ENCODE results near the gene TPO. TPM values are rescaled to one million over a fixed set of nuclear protein-coding genes. Genes with fewer than 3 reads are reported as not detected.

The TPO gene
- total RNA-seq, 2 donors from 2014 or later: not detected

GRCh38 chr2:1521191-1521877 is 108.1 kb downstream of the TPO start:
- no peak for ATAC-seq (replicated peaks in 1 of 2)
- Mint-ChIP-seq H3K4me3 (no peak overlapping the region), H3K9me3 (no peaks in the 10 kb centered on the region), H3K27me3 (ENCODE audit: low read depth) (no peaks in the 10 kb centered on the region), H3K36me3 (ENCODE audit: insufficient read depth in 2 of 2) (no peaks in the 10 kb centered on the region), H3K27ac (no peak overlapping the region), H3K4me1 (ENCODE audit: low read depth) (peaks cover 18% of the 10 kb centered on the region)
- DNase-seq: no peak

GRCh38 chr2:1521878-1522830 is 108.9 kb downstream of the TPO start:
- DNase-seq (no peak), ATAC-seq (replicated peaks in 1 of 2) (no peak)
- H3K27ac Mint-ChIP-seq: no peak overlapping the region
- H3K4me1 Mint-ChIP-seq (ENCODE audit: low read depth): peaks cover 18% of the 10 kb centered on the region
- H3K9me3 Mint-ChIP-seq: no peaks in the 10 kb centered on the region
- H3K36me3 Mint-ChIP-seq (ENCODE audit: insufficient read depth in 2 of 2): no peaks in the 10 kb centered on the region
- H3K27me3 Mint-ChIP-seq (ENCODE audit: low read depth): no peaks in the 10 kb centered on the region
- H3K4me3 Mint-ChIP-seq: no peak overlapping the region

- Mint-ChIP-seq H3K27me3 (ENCODE audit: low read depth) (no peaks in the 10 kb centered on the region), H3K36me3 (ENCODE audit: insufficient read depth in 2 of 2) (no peaks in the 10 kb centered on the region), H3K27ac (no peak overlapping the region), H3K4me1 (ENCODE audit: low read depth) (no peaks in the 10 kb centered on the region), H3K9me3 (no peaks in the 10 kb centered on the region), H3K4me3 (no peak overlapping the region)
- DNase-seq: no peak
- no peak for ATAC-seq (replicated peaks in 1 of 2)
These were observed 114.1 kb downstream of the TPO start for GRCh38 chr2:1527153-1527992.

- H3K9me3 Mint-ChIP-seq: no peaks in the 10 kb centered on the region
- no peaks in the 10 kb centered on the region for H3K27me3 Mint-ChIP-seq (ENCODE audit: low read depth)
- ATAC-seq (replicated peaks in 1 of 2): no peak
- no peak overlapping the region for H3K27ac Mint-ChIP-seq
- H3K4me3 Mint-ChIP-seq: no peak overlapping the region
- H3K4me1 Mint-ChIP-seq (ENCODE audit: low read depth): no peaks in the 10 kb centered on the region
- no peaks in the 10 kb centered on the region for H3K36me3 Mint-ChIP-seq (ENCODE audit: insufficient read depth in 2 of 2)
- no peak for DNase-seq
These were observed 115.2 kb downstream of the TPO start for GRCh38 chr2:1528273-1529064.

GRCh38 chr2:1538663-1539062 is 125.4 kb downstream of the TPO start:
- DNase-seq (peak in 1 of 2 donors; percentile 9), ATAC-seq (replicated peaks in 1 of 2) (peak in 1 of 2 donors; percentile 53)
- Mint-ChIP-seq H3K4me3 (no peak overlapping the region), H3K4me1 (ENCODE audit: low read depth) (no peaks in the 10 kb centered on the region), H3K36me3 (ENCODE audit: insufficient read depth in 2 of 2) (no peaks in the 10 kb centered on the region), H3K27me3 (ENCODE audit: low read depth) (no peaks in the 10 kb centered on the region), H3K9me3 (no peaks in the 10 kb centered on the region), H3K27ac (no peak overlapping the region)

GRCh38 chr2:1539441-1539840 is 126.2 kb downstream of the TPO start:
- ATAC-seq (replicated peaks in 1 of 2) (no peak), DNase-seq (no peak)
- H3K4me1 Mint-ChIP-seq (ENCODE audit: low read depth): no peaks in the 10 kb centered on the region
- H3K9me3 Mint-ChIP-seq: no peaks in the 10 kb centered on the region
- H3K4me3 Mint-ChIP-seq: no peak overlapping the region
- H3K27ac Mint-ChIP-seq: no peak overlapping the region
- no peaks in the 10 kb centered on the region for H3K27me3 Mint-ChIP-seq (ENCODE audit: low read depth)
- no peaks in the 10 kb centered on the region for H3K36me3 Mint-ChIP-seq (ENCODE audit: insufficient read depth in 2 of 2)

- DNase-seq (no peak), ATAC-seq (replicated peaks in 1 of 2) (no peak)
- no peaks in the 10 kb centered on the region for H3K4me1 Mint-ChIP-seq (ENCODE audit: low read depth)
- no peak overlapping the region for H3K4me3 Mint-ChIP-seq
- H3K36me3 Mint-ChIP-seq (ENCODE audit: insufficient read depth in 2 of 2): no peaks in the 10 kb centered on the region
- no peak overlapping the region for H3K27ac Mint-ChIP-seq
- no peaks in the 10 kb centered on the region for H3K9me3 Mint-ChIP-seq
- H3K27me3 Mint-ChIP-seq (ENCODE audit: low read depth): no peaks in the 10 kb centered on the region
These were observed 126.7 kb downstream of the TPO start for GRCh38 chr2:1539973-1540372.

GRCh38 chr2:1540481-1540880 is 127.2 kb downstream of the TPO start:
- H3K9me3 Mint-ChIP-seq: no peaks in the 10 kb centered on the region
- no peak overlapping the region for H3K4me3 Mint-ChIP-seq
- no peaks in the 10 kb centered on the region for H3K36me3 Mint-ChIP-seq (ENCODE audit: insufficient read depth in 2 of 2)
- DNase-seq (no peak), ATAC-seq (replicated peaks in 1 of 2) (no peak)
- no peak overlapping the region for H3K27ac Mint-ChIP-seq
- no peaks in the 10 kb centered on the region for H3K4me1 Mint-ChIP-seq (ENCODE audit: low read depth)
- H3K27me3 Mint-ChIP-seq (ENCODE audit: low read depth): no peaks in the 10 kb centered on the region

- H3K36me3 Mint-ChIP-seq (ENCODE audit: insufficient read depth in 2 of 2): no peaks in the 10 kb centered on the region
- no peak overlapping the region for H3K4me3 Mint-ChIP-seq
- DNase-seq (no peak), ATAC-seq (replicated peaks in 1 of 2) (no peak)
- peaks cover 2% of the 10 kb centered on the region for H3K4me1 Mint-ChIP-seq (ENCODE audit: low read depth)
- no peaks in the 10 kb centered on the region for H3K9me3 Mint-ChIP-seq
- H3K27ac Mint-ChIP-seq: no peak overlapping the region
- no peaks in the 10 kb centered on the region for H3K27me3 Mint-ChIP-seq (ENCODE audit: low read depth)
These were observed 127.8 kb downstream of the TPO start for GRCh38 chr2:1541040-1541439.

GRCh38 chr2:1541819-1542475 is 128.7 kb downstream of the TPO start:
- Mint-ChIP-seq H3K9me3 (no peaks in the 10 kb centered on the region), H3K27ac (no peak overlapping the region), H3K36me3 (ENCODE audit: insufficient read depth in 2 of 2) (no peaks in the 10 kb centered on the region), H3K4me3 (no peak overlapping the region), H3K4me1 (ENCODE audit: low read depth) (peaks cover 7% of the 10 kb centered on the region), H3K27me3 (ENCODE audit: low read depth) (no peaks in the 10 kb centered on the region)
- no peak for DNase-seq
- ATAC-seq (replicated peaks in 1 of 2): no peak

GRCh38 chr2:1542971-1543370 is 129.7 kb downstream of the TPO start:
- peaks cover 7% of the 10 kb centered on the region for H3K4me1 Mint-ChIP-seq (ENCODE audit: low read depth)
- no peak overlapping the region for H3K27ac Mint-ChIP-seq
- no peaks in the 10 kb centered on the region for H3K27me3 Mint-ChIP-seq (ENCODE audit: low read depth)
- ATAC-seq (replicated peaks in 1 of 2) (no peak), DNase-seq (no peak)
- no peaks in the 10 kb centered on the region for H3K36me3 Mint-ChIP-seq (ENCODE audit: insufficient read depth in 2 of 2)
- H3K9me3 Mint-ChIP-seq: no peaks in the 10 kb centered on the region
- no peak overlapping the region for H3K4me3 Mint-ChIP-seq

Data from activated T-cell treated with anti-CD3 and anti-CD28 coated beads, Interleukin-2, amount 50 U/mL, for 72 hours (primary cell).